ENCODE data around the gene ZNF438.
"Not testable (repeated sequence)": the region's sequence is repeated elsewhere in the genome, so short reads cannot be mapped to it uniquely, and the experiment has no call there.

Gene ZNF438

GRCh38 chr10:30803892-30804322, 227.8 kb downstream of the ZNF438 start:
- H3K4me3 ChIP-seq (ENCODE audit: low read depth, low read length), result no peak overlapping the region
- no peak for TF ChIP-seq CTCF (IDR thresholded peaks at IDR 0.05; ENCODE audit: borderline replicate concordance, insufficient read depth, low read depth, low read length)

- no peak for TF ChIP-seq CTCF (IDR thresholded peaks at IDR 0.05; ENCODE audit: borderline replicate concordance, insufficient read depth, low read depth, low read length)
- H3K4me3 ChIP-seq (ENCODE audit: low read depth, low read length), result no peak overlapping the region
Observed at GRCh38 chr10:30803058-30803457, 228.6 kb downstream of the ZNF438 start.

- H3K4me3 ChIP-seq (ENCODE audit: low read depth, low read length), result no peak overlapping the region
- TF ChIP-seq CTCF (IDR thresholded peaks at IDR 0.05; ENCODE audit: borderline replicate concordance, insufficient read depth, low read depth, low read length), result no peak
Observed at GRCh38 chr10:30800368-30800767, 231.3 kb downstream of the ZNF438 start.

- no peak for TF ChIP-seq CTCF (IDR thresholded peaks at IDR 0.05; ENCODE audit: borderline replicate concordance, insufficient read depth, low read depth, low read length)
- H3K4me3 ChIP-seq (ENCODE audit: low read depth, low read length), result no peak overlapping the region
Observed at GRCh38 chr10:30798646-30799185, 232.9 kb downstream of the ZNF438 start.

- not testable (repeated sequence) for H3K4me3 ChIP-seq (ENCODE audit: low read depth, low read length)
Observed at GRCh38 chr10:30795024-30795423, 236.6 kb downstream of the ZNF438 start.
